HTERT RPE-1 (cell line): ENCODE measurements around the gene PCDHGA4.
"Not testable (repeated sequence)": the region's sequence is repeated elsewhere in the genome, so short reads cannot be mapped to it uniquely, and the experiment has no call there.

Source experiments
- in situ Hi-C: fragments of 300-500 bp; cut with MboI; formaldehyde crosslinking; loops from 4 replicates; pipeline ENCODE4 v1.14.3; 2020; ENCODE audit warnings: low sequenced_read_pairs

PCDHGA4 gene

GRCh38 chr5:141354900-141355469, at the start of gene PCDHGA4:
TSS of gene PCDHGA4 (plus strand) at chr5:141355021. CDS start at chr5:141355108, 87 bp downstream.
- in situ Hi-C loops, result no loop called here

GRCh38 chr5:141306630-141307029, 48.2 kb upstream of the PCDHGA4 start:
- in situ Hi-C loops, result no loop called here

- in situ Hi-C loops, result no loop called here
These were observed 41.1 kb upstream of the PCDHGA4 start for GRCh38 chr5:141313711-141314110.

- in situ Hi-C loops, result not testable (repeated sequence)
These were observed 37.9 kb upstream of the PCDHGA4 start for GRCh38 chr5:141316963-141317362.

GRCh38 chr5:141319202-141319601, 35.6 kb upstream of the PCDHGA4 start:
- in situ Hi-C loops, result no loop called here

GRCh38 chr5:141319699-141320098, 35.1 kb upstream of the PCDHGA4 start:
- in situ Hi-C loops, result no loop called here

GRCh38 chr5:141320225-141321169, 34.3 kb upstream of the PCDHGA4 start, which contains the start of gene TAF7:
TSS of gene TAF7 (minus strand) at chr5:141320784. CDS start at chr5:141320044, 740 bp downstream.
- in situ Hi-C loops, result no loop called here

GRCh38 chr5:141322261-141322660, 32.6 kb upstream of the PCDHGA4 start:
- in situ Hi-C loops, result no loop called here

- in situ Hi-C loops, result no loop called here
These were observed 28.6 kb upstream of the PCDHGA4 start for GRCh38 chr5:141326088-141326854.

GRCh38 chr5:141328231-141328630, 26.6 kb upstream of the PCDHGA4 start:
- in situ Hi-C loops, result no loop called here

- in situ Hi-C loops, result no loop called here
These were observed 24.3 kb upstream of the PCDHGA4 start, which contains the start of gene PCDHGA1 for GRCh38 chr5:141330299-141331080. TSS of gene PCDHGA1 (plus strand) at chr5:141330514.

- in situ Hi-C loops, result not testable (repeated sequence)
These were observed 22.2 kb upstream of the PCDHGA4 start for GRCh38 chr5:141332571-141332970.

- in situ Hi-C loops, result no loop called here
These were observed 16.1 kb upstream of the PCDHGA4 start, which contains the start of gene PCDHGA2 for GRCh38 chr5:141338538-141339306. TSS of gene PCDHGA2 (plus strand) at chr5:141338760.

GRCh38 chr5:141340781-141341354, 14.0 kb upstream of the PCDHGA4 start:
- in situ Hi-C loops, result not testable (repeated sequence)

GRCh38 chr5:141342773-141343172, 12.0 kb upstream of the PCDHGA4 start:
- in situ Hi-C loops, result no loop called here

- in situ Hi-C loops, result no loop called here
These were observed 11.4 kb upstream of the PCDHGA4 start, which contains the start of gene PCDHGA3 for GRCh38 chr5:141343242-141343952. TSS of gene PCDHGA3 (plus strand) at chr5:141343829. CDS start at chr5:141344034, 205 bp downstream.

GRCh38 chr5:141343953-141344463, 10.8 kb upstream of the PCDHGA4 start:
- in situ Hi-C loops, result no loop called here

GRCh38 chr5:141345327-141345726, 9.5 kb upstream of the PCDHGA4 start:
- in situ Hi-C loops, result no loop called here
